Neural progenitor cell (in vitro differentiated cells): ENCODE measurements around the gene PLP2.

ENCODE experiments used
- CTCF ChIP-seq: fragments of 200-600 bp; sonication (generic); IDR thresholded peaks from 2 replicates; pipeline ENCODE4 v1.5.1; 2017; ENCODE audit warnings: antibody characterized with exemption, mild to moderate bottlenecking
- EZH2 ChIP-seq: fragments of 200-600 bp; sonication (generic); IDR thresholded peaks from 2 replicates; pipeline ENCODE4 v1.6.1; 2017; ENCODE audit warnings: antibody characterized with exemption, mild to moderate bottlenecking, moderate library complexity
- EZH2phosphoT487 ChIP-seq: fragments of 200-600 bp; sonication (generic); IDR thresholded peaks from 2 replicates; pipeline ENCODE4 v1.6.1; 2017; ENCODE audit warnings: antibody characterized with exemption

GRCh38 chrX:49155243-49155899, 16.3 kb upstream of the PLP2 start:
- TF ChIP-seq CTCF: no peak
- TF ChIP-seq EZH2phosphoT487: no peak
- no peak for TF ChIP-seq EZH2
